HG03521 (cell line): ENCODE data around the gene NPW.
"Not testable (repeated sequence)": the region's sequence is repeated elsewhere in the genome, so short reads cannot be mapped to it uniquely, and the experiment has no call there.

Experiments
- ATAC-seq: cut with Tn5 transposase; IDR thresholded peaks from one replicate; pipeline ENCODE4 v1.9.1; 2021; ENCODE audit warnings: mild to moderate bottlenecking, moderate library complexity; ENCODE audit not compliant: unreplicated experiment

The NPW gene

GRCh38 chr16:2001456-2002355, 17.9 kb upstream of the NPW start:
- ATAC-seq: no peak

- no peak for ATAC-seq
These were observed 17.0 kb upstream of the NPW start for GRCh38 chr16:2002406-2003230.

- ATAC-seq: no peak
These were observed 16.3 kb upstream of the NPW start for GRCh38 chr16:2003231-2003826.

- ATAC-seq: peak; percentile 68
These were observed 15.6 kb upstream of the NPW start for GRCh38 chr16:2003827-2004641.

- no peak for ATAC-seq
These were observed 14.6 kb upstream of the NPW start for GRCh38 chr16:2004795-2005517.

GRCh38 chr16:2005646-2006045, 13.9 kb upstream of the NPW start:
- ATAC-seq: no peak

- ATAC-seq: no peak
These were observed 13.3 kb upstream of the NPW start for GRCh38 chr16:2006317-2006716.

GRCh38 chr16:2007081-2007836, 12.3 kb upstream of the NPW start:
- ATAC-seq: no peak

GRCh38 chr16:2008009-2008526, 11.5 kb upstream of the NPW start:
- ATAC-seq: no peak

GRCh38 chr16:2008631-2009163, 10.9 kb upstream of the NPW start:
- no peak for ATAC-seq

GRCh38 chr16:2009164-2009711, 10.3 kb upstream of the NPW start:
- peak; percentile 15 for ATAC-seq

- peak; percentile 86 for ATAC-seq
These were observed 9.6 kb upstream of the NPW start, which contains the start of gene ZNF598 for GRCh38 chr16:2009791-2010510. TSS of gene ZNF598 (minus strand) at chr16:2009821.

GRCh38 chr16:2011726-2012125, 7.9 kb upstream of the NPW start:
- not testable (repeated sequence) for ATAC-seq

GRCh38 chr16:2013527-2013926, 6.1 kb upstream of the NPW start:
- no peak for ATAC-seq

GRCh38 chr16:2015117-2015946, 4.3 kb upstream of the NPW start:
- no peak for ATAC-seq

GRCh38 chr16:2015947-2016208, 3.7 kb upstream of the NPW start:
- no peak for ATAC-seq

GRCh38 chr16:2016407-2016922, 3.1 kb upstream of the NPW start:
- no peak for ATAC-seq
